Activated CD4-positive, CD25-positive, alpha-beta regulatory T cell treated with anti-CD3 and anti-CD28 coated beads, Interleukin-2, amount 50 U/mL, for 24 hours (primary cell): ENCODE measurements around the gene CHST4.
"Not testable (repeated sequence)": the region's sequence is repeated elsewhere in the genome, so short reads cannot be mapped to it uniquely, and the experiment has no call there.

Source experiments
- ATAC-seq, 2 donors: fragments of 150-1000 bp; cut with Tn5 transposase; one replicate each; pipeline ENCODE4 v1.10.0; 2021; ENCODE audit warnings: mild to moderate bottlenecking in 1 of 2, moderate library complexity in 1 of 2

Gene CHST4

DNA sequence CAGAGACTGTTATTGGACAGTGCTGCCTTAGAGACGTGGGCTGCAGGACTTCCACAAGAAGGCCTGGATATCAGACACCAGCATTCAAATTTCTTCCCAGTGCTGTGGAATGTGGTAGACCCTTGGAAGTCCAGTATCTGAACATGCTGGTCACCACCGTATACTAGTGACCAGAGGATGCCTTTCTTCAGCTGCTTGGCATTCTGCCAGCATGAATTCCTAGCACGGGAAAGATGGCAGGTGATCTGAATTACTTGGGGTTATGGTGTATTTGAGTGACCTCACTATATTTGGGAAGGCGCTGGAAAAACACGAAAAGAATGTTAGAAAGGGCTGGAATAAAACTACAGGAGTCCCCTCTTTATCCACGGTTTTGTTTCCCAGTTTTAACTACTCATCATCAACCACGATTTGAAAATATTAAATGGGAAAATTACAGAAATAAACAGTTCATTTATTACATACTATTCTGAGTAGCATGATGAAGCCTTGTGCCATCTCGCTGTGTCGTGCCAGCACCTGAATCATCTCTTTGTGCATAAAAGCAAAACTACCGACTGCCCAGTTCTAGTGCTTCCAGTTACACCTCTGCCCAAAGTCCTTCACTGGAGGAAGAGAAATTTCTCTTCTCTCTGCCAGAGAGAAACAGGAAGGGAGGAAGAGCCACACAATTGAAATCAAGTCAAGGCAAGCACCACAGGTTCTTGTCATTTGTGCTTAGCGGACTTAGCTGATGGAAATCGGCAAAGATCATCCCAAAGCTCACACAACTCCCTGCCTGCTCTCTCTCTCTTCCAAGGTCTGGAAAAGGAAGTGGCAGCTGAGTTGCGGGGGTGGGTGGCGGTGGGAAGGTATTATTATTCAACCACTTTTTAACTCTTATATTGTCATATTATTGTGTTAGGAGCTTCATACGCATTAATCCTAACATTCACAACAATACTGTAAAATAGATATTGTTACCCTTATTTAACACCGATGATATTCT is 1.4 kb upstream of the CHST4 start:
- ATAC-seq, result no peak

DNA sequence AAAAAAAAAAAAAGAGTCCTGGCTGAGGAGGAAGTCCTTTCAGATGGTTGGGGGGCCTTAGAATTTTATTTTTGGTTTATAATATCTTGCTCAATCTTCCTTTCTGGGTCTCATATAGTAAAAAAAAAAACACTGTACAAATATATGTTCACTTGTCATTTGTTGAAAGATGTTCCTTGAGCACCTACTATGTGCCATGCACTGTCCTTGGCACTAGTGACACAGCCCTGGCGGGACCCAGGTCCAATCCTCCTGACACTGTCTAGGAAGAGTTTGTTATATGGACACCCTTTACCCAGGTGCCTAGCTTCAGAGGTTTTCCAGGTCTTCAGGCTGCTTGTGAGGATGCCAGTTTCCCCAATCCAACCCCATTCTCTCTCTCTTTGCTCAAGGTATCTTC is 2.0 kb downstream of the CHST4 start:
- no peak for ATAC-seq

DNA sequence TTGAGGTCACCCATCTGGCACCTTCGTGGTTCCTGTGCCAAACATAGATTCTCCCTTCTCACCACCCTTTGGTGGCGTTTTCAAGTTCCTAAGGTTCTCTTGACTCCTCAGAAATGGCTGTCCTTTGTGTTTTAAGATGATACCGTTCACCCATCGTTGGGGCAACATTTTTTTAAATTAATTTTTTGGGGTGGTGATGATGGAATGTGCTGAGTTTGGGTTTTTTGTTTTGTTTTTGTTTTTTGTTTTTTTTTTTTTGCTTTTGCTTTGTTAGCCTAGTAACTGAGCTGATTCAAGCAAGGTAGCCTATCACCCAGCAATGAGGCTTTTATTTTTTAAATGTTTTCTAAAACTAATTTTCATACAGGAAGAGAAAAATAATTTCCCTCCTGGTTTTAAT is 2.6 kb downstream of the CHST4 start:
- no peak for ATAC-seq

GRCh38 chr16:71532366-71532765 is 6.1 kb downstream of the CHST4 start:
- no peak for ATAC-seq

GRCh38 chr16:71536752-71537499 is 10.7 kb downstream of the CHST4 start:
- no peak for ATAC-seq

GRCh38 chr16:71537643-71538042 is 11.4 kb downstream of the CHST4 start:
- peak in 1 of 2 donors; percentile 16 for ATAC-seq

- ATAC-seq, result peak; percentile 44 to 70
Observed at GRCh38 chr16:71542377-71542776, 16.2 kb downstream of the CHST4 start.

DNA sequence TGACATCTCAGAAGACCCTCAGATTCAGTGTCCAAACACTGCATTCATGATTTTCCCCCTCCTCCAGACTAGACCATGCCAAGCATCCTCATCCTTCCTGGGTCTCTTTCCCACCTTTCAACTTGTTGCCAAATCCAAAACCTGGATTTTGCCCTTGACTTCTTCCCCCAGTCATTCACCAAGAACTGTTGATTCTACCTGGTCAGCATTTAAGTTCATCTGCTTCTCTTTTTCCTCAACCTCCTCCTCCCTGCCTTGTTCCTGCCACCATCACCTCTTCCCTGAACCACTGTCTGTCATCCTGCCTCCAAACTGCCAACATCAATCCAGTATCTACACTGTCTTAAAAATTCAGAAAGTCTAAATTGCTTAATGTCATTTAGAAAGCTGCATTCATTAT is 20.9 kb downstream of the CHST4 start:
- no peak for ATAC-seq

GRCh38 chr16:71552698-71553503 is 26.7 kb downstream of the CHST4 start:
- ATAC-seq, result no peak

- ATAC-seq, result no peak
Observed at GRCh38 chr16:71555230-71555891, 29.1 kb downstream of the CHST4 start.

DNA sequence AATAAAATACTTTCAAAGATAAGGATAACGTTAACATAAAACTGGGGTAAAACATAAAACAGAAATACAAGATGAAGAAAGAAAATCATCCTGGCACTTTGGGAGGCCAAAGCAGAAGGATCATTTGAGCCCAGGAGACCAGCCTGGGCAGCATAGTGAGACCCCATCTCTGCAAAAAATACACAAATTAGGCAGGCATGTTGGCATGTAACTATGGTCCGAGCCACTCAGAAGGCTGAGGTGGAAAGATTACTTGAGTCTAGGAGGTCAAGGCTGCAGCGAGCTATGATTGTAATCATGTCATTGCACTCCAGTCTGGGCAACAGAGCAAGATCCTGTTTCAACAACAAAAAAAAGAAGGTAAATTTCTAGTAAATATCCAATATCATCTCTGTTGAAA is 31.1 kb downstream of the CHST4 start:
- ATAC-seq, result no peak

GRCh38 chr16:71557954-71558582 is 31.8 kb downstream of the CHST4 start:
- no peak for ATAC-seq

- ATAC-seq, result no peak
Observed at GRCh38 chr16:71559855-71560254, 33.6 kb downstream of the CHST4 start.

GRCh38 chr16:71561886-71562285 is 35.7 kb downstream of the CHST4 start:
- ATAC-seq, result not testable (repeated sequence)

DNA sequence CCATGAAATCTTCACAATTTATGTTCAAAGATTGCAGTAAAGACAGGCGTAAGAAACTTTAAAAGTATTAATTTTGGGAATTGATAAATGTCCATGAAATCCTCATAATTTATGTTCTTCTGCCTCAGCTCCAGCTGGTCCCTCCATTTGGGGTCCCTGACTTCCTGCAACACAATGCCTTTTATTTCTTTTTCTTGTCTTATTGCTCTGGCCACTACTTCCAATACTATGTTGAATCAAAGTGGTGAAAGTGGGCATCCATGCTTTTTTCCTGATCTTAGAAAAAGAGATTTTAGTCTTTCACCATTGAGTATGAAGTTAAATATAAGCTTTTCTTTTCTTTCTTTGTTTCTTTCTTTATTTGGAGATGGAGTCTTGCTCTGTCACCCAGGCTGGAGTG is 36.3 kb downstream of the CHST4 start:
- no peak for ATAC-seq

GRCh38 chr16:71564335-71564967 is 38.2 kb downstream of the CHST4 start:
- ATAC-seq, result no peak

DNA sequence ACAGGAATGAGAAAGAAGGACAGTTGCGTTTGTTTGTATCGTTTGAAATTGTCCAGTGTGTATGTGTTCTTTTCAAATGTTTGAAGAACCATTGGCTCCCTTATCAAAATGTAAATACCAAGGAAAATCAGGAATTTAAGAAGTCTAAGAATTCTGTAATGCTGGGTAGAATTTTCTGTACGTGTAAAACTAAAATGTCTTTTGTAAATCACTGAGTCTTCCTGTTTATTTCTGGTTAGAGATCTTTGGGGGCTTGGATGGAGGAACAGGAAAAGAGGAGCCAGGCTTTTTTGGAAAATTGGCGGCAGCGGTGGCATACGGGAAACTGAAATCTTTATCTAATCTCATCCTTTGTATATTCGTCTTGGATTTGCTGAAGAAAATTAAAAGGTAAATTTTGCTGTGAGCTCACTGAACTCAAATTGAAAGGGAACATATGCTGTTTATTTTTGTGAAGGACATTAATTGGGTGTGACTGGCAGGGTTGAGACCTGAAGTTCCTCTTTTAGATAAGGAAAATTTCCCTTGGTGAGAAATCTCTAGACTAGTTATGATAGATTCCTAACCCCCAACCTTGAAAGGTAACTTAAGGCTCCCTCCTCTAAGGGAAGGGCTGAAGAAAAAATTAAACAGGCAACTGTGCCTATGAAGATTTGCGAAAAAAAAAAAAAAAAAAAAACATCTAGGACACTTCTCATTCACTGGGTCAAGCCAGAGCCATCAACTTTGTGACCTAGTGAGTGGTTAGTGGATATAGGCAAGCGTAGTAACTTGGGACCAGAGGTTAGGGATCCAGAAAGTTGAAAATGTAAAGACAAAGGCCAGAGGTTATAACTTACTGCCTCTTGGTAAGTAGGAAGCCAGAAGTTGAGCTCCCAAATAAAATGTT is 39.8 kb downstream of the CHST4 start:
- no peak for ATAC-seq

- ATAC-seq, result no peak
Observed at GRCh38 chr16:71567931-71568330, 41.7 kb downstream of the CHST4 start.

- no peak for ATAC-seq
Observed at GRCh38 chr16:71568551-71568950, 42.3 kb downstream of the CHST4 start.

GRCh38 chr16:71569621-71570020 is 43.4 kb downstream of the CHST4 start:
- no peak for ATAC-seq
